Suprapubic skin (tissue), 3 donors: Measurements from ENCODE around the gene SESN1.

Experiments used
- CTCF ChIP-seq, 2 donors: fragments of 200-600 bp in 1 of 2; fragments of 450-650 bp in 1 of 2; sonication (generic) in 1 of 2; IDR thresholded peaks; one replicate each; pipeline ENCODE4 v1.5.1; 2016 to 2019; ENCODE audit warnings: antibody characterized with exemption in 2 of 2, mild to moderate bottlenecking in 1 of 2, moderate library complexity in 1 of 2
- POLR2A ChIP-seq, 2 donors: fragments of 450-650 bp; IDR thresholded peaks; one replicate each; pipeline ENCODE4 v1.6.1; 2017; ENCODE audit warnings: antibody characterized with exemption in 2 of 2, mild to moderate bottlenecking in 2 of 2, moderate library complexity in 2 of 2

GRCh38 chr6:108995296-108995695 lies 99.3 kb downstream of the SESN1 start:
- no peak for TF ChIP-seq CTCF (IDR thresholded peaks at IDR 0.05)
- no peak for TF ChIP-seq POLR2A (IDR thresholded peaks at IDR 0.05)
